Myocyte (in vitro differentiated cells): Measurements from ENCODE around the gene LEPROT. TPM values are rescaled to one million over a fixed set of nuclear protein-coding genes. Genes with fewer than 3 reads are reported as not detected.
A peak's percentile ranks its signal among the peaks of the same experiment; 100 is the strongest.
"Not testable (repeated sequence)": the region's sequence is repeated elsewhere in the genome, so short reads cannot be mapped to it uniquely, and the experiment has no call there.

Experiments
- DNase-seq: peaks from one replicate; pipeline ENCODE4 v3.0.0-alpha.2; 2012; ENCODE audit warnings: low read depth
- total RNA-seq: library from RNA; depleted of rRNA; stranded (reverse); fragments of >200 nt; gene quantifications from 2 replicates; pipeline ENCODE4 v1.2.3, GENCODE V29; 2014

LEPROT gene
- total RNA-seq, 1 donor from 2014 or later: 46.9 TPM

DNA sequence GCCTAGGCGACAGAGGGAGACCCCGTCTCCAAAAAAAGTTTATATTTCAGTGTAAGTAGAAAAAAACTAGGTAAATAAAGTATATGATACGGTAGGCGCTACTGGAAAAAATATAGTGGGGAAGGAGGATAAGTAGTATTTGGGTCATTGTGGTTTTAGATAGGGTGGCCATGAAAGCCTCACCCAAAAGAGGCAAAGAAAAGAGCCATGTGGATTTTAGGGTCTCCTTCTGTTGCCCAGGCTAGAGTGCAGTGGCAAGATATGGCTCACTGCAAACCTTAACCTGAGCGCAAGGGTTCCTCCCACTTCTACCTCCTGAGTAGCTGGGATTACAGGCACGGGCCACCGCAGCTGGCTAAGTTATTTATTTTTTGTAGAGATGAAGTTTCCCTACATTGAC, 17.1 kb downstream of the LEPROT start:
- DNase-seq: no peak

DNA sequence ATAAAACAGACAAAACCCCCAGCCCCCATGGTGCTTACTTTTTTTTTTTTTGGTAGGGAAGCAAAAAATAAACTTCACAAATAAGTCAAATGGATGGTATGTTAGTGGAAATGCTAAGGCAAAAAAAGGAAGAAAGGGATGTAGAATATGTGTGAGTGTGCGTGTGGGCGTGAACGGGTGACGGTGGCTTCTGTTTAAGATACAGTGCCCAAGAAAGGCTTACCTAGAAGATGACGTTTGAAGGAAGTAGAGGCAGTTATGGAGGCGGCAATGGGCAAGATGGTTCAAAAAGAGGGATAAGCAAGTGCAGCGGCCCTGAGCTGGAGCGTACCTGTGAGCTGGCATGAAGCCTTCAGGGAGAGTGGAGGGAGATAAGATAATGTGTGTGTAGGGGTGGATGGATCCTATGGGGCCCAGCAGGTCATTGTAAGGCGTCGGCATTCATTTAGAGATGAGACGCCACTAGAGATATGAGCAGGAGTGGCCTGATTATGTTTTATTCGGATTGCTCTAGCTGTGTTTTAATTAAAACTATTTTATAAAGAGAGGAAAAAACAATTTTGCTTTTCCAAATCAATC, 19.9 kb downstream of the LEPROT start:
- no peak for DNase-seq

DNA sequence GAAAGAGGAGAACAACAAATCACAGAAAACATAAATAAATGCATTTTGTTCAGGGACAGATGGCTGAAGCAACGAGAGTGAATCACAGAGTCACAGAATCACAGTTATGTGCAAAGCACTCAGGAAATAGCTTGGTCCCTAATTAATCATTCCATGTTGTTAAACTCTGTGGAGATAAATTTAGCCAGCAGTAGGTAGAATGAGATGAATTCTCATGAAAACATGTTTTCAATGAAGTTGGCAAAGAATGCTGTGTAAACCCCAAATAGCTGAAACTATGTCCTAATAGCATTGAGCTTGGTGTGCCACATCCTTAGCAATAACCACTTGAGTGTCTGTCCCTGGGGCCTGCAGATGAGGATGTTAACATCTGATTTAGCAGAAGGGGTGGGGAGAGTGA, 20.4 kb downstream of the LEPROT start:
- no peak for DNase-seq

DNA sequence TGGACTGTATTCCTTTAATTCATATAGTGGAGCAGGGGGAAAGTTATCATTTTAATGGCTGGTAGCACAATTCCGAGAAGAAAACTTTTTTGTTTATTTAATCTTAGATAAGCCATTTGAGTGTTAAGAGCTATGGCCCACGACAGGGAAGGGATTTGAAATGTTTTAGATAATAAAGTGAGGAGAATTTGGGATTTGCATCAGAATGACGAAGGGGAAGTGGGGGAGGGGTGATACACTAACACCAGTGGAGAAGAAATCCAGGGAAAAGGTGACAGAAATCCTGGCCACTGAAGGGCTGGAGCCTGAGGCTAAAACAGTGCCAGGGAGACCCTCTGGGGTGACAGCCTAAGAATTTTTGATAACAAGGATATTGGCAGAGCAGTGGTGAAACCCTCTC, 21.0 kb downstream of the LEPROT start:
- DNase-seq: no peak

DNA sequence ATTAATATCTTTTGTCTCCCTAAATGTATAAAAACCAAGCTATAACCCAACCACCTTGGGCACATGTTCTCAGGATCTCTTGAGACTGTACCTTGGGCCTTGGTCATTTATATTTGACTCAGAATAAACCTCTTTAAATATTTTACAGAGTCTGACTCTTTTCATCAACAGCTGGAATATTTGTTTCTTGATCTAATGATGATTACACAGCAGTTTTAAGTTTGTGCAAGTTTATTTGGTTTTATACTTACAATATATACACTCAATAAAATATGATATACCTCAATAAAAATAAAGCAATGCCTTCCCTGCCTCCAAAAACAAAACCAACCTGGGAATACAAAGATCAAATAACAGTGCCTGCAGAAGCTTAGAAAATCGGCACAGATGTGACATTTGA, 22.0 kb downstream of the LEPROT start:
- no peak for DNase-seq

- no peak for DNase-seq
Measured at GRCh38 chr1:65443647-65444046, 23.2 kb downstream of the LEPROT start.

- no peak for DNase-seq
Measured at GRCh38 chr1:65444128-65444640, 23.7 kb downstream of the LEPROT start.

DNA sequence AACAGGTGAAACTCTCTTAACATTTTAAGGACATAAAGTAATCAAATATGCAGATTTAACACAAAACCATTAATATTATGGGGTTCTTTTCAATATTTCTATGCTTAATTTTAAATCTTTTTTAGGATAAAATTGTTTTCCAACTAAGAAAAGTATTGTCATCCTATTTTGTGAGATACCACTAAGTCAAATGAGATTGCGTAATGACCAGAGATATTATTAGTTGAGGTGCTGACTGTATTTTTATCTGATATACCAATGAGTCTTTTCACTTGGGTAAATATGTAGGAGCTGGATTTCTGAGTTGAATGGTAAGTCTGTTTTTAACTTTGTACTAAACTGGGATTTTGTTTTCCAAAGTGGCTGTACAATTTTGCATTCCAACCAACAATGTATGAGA, 25.4 kb downstream of the LEPROT start:
- no peak for DNase-seq

DNA sequence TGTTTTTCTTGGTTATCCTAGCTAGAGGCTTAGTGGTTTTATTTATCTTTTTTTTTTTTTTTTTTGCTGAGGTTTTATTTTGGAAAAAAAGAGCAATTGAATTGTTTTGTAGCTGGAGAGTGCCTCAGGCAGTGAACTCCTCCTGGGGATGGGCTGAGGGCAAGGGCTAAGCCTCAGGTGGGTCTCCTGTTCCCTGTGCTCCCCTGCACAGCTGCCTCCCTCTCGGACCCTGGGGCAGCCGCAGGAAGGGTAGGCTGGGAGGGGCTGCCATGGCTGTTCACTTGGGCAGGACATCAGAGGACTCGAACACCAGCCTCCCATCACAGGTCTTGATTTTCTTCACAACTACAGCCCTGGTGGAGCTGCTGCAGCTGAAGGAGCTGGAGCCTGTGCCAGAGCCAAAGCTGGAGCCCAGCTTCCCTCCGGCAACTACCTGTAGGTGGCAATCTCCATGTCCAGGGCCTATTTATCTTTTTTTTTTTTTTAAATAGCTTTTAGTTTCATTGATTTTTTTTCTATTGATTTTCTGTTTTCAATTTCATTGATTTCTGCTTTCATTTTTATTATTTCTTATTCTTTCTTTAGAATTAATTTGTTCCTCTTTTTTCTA, 28.9 kb downstream of the LEPROT start:
- DNase-seq: no peak

DNA sequence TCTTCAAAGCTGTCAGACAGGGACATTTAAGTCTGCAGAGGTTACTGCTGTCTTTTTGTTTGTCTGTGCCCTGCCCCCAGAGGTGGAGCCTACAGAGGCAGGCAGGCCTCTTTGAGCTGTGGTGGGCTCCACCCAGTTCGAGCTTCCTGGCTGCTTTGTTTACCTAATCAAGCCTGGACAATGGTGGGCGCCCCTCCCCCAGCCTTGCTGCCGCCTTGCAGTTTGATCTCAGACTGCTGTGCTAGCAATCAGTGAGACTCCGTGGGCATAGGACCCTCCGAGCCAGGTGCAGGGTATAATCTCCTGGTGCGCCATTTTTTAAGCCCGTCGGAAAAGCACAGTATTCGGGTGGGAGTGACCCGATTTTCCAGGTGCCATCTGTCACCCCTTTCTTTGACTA, 35.2 kb downstream of the LEPROT start:
- DNase-seq: not testable (repeated sequence)

GRCh38 chr1:65456481-65456880, 36.0 kb downstream of the LEPROT start:
- no peak for DNase-seq

- DNase-seq: no peak
Measured at GRCh38 chr1:65457868-65458267, 37.4 kb downstream of the LEPROT start.

- no peak for DNase-seq
Measured at GRCh38 chr1:65458730-65459396, 38.4 kb downstream of the LEPROT start.

- DNase-seq: peak; percentile 41
Measured at GRCh38 chr1:65459397-65459768, 38.9 kb downstream of the LEPROT start.

DNA sequence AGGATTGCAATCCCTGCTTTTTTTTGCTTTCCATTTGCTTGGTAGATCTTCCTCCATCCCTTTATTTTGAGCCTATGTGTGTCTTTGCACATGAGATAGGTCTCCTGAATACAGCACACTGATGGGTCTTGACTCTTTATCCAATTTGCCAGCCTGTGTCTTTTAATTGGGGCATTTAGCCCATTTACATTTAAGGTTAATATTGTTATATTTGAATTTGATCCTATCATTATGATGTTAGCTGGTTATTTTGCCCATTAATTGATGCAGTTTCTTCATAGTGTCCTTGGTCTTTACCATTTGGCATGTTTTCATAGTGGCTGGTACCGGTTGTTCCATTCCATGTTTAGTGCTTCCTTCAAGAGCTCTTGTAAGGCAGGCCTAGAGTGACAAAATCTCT, 45.4 kb downstream of the LEPROT start:
- DNase-seq: not testable (repeated sequence)

DNA sequence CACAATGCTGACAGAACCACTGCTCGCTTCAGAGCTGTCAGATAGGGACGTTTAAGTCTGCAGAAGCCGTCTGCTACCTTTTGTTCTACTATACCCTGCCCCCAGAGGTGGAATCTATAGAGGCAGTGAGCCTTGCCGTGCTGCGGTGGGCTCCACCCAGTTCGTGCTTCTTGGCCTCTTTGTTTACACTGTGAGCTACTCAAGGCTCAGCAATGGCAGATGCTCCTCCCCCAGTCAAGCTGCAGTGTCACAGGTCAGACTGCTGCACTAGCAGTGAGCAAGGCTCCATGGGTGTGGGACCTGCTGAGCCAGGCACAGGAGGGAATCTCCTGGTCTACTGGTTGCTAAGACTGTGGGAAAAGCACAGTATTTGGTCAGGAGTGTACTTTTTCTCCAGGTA, 47.1 kb downstream of the LEPROT start:
- no peak for DNase-seq

DNA sequence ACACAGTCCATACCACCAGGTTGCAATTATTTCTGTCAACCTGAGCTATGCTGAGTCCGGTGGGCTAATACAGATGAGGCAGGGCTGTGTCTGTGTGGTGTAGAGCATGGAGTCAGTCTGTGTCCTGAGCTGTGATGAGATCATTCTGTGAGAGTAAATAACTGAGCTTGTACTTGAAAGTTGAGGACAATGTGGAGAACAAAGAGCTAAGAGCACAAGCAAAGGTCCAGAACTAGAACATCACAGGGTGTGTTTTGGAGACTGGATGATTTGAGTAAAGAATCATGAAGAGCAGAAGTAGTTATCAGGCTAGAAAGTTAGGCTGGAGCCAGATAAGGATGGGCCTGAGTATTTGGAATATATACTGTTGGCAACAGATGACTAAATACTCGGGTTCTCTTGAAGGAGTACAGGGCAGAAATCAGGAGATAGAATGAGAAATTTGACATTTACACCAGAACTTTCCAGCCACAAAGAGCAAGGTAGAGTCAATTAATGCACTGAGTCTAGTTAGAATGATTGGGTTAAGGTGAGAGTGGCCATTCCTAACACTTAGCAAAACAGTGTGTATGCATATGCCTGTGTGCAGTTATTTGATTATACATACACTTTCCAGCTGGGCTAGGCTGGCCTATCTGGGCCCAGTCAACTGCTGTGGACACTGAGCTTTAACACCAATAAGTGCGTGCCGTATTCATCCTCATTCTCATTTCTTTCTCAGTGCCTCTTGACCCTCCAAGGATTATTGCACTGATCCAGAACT, 48.8 kb downstream of the LEPROT start:
- DNase-seq: no peak

DNA sequence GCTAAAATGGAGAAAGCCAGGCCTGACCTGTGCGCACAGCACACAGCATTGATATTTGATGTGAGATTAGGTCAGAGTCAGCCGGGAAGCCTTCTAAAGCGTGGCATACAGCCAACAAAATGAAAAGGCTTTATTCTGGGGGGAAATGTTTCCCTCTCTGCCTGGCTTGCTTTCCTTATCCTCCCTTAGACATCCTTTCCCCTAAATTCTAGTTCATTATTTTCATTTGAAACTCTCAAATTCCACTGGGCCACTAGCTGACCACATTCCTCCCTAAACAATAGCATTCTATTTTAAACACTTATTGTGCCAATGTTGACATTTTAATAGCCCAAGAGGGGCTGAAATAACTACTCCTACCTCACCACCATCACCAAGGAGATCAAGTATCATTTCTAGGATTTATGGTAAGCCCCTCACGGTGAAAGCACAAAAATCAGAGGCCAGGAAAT, 49.4 kb downstream of the LEPROT start:
- peak; percentile 43 for DNase-seq

GRCh38 chr1:65470766-65471165, 50.3 kb downstream of the LEPROT start:
- DNase-seq: no peak

DNA sequence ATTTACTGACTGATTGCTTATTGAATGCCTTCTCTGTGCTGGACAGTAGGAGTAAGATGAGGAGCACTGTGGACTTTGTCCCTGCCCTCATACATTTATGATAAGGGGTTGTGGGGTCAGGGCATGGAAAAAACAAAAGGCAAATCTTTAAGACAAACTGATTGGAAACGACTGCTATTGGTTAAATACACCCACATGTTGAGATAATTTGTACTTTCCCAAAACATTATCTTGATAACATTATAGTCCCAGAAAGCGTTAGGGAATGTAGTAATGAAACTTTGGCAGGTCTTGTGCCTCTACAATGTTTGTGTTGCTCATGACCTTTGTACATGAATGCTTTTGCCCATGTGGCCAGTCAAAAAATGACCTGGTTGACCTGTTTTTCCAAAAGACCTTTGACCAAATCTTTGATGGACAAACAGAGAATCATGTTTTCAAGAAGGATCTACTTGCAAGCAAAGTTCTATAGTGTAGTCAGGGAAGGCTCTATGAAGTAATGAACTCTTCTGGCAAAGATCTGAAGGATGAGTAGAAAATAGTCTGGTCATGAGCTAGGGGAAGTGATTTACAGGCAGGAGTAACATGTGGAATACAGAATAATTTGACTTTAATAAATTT, 50.9 kb downstream of the LEPROT start:
- no peak for DNase-seq

DNA sequence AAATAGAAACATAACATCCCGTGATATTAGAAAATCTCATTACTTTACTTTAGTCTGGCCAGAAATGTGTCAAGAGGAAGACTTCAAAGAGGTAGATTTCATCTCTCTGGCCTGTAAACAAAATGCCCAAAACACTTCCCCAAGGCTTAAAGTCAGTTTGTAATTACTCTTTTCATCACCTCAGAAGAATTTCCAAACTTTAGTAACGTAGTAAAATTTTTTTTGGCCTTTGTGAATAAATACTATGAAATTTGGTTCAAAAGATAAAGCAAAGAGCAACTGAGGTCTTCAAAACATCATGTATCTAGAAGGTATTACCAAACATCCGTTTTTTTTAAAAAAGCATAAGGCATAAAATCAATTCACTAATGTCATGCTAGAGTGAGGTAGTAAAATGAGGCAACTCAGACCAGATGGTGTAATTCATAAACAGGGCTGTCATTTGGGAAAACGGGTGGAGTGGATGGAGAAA, 51.4 kb downstream of the LEPROT start:
- no peak for DNase-seq
